HEK293 (cell line): ENCODE measurements around the gene GPAM.

Experiments
- CTCF ChIA-PET: fragments of 350-600 bp; formaldehyde crosslinking; extraction: SDS; loops from one replicate; lab custom pipeline; 2021; ENCODE audit warnings: antibody characterized with exemption; lab: Yijun Ruan, JAX
- POLR2A ChIA-PET: fragments of 300-600 bp; formaldehyde crosslinking; extraction: SDS; loops from one replicate; lab custom pipeline; 2020; ENCODE audit warnings: antibody characterized with exemption, inconsistent platforms; lab: Yijun Ruan, JAX
- H3K27ac ChIP-seq: fragments of 200-500 bp; sonication (Bioruptor generic); 2 replicates; pipeline ENCODE4 v1.5.1; 2014; ENCODE audit warnings: low read depth, low read length, control low read depth, inconsistent platforms; ENCODE audit errors: extremely low read depth
- H3K36me3 ChIP-seq, 2 experiments: fragments of 200-500 bp in 1 of 2; sonication (Bioruptor generic) in 1 of 2; 1 replicate in 1 of 2; 2 replicates in 1 of 2; pipeline ENCODE4 v1.5.1; 2014 to 2017; ENCODE audit warnings: inconsistent platforms in 2 of 2, low read length in 2 of 2; ENCODE audit not compliant: control insufficient read depth in 2 of 2, insufficient read depth in 1 of 2
- H3K4me1 ChIP-seq: fragments of 200-500 bp; sonication (Bioruptor generic); 2 replicates; pipeline ENCODE4 v1.5.1; 2014; ENCODE audit warnings: mild to moderate bottlenecking, low read length, inconsistent platforms; ENCODE audit not compliant: control insufficient read depth, insufficient read depth
- H3K4me3 ChIP-seq: 2 replicates; pipeline ENCODE4 v1.5.1; 2011; ENCODE audit warnings: low read depth, mild to moderate bottlenecking, control low read depth, low read length, moderate library complexity
- H3K9me3 ChIP-seq: fragments of 200-500 bp; sonication (Bioruptor generic); 2 replicates; pipeline ENCODE4 v1.5.1; 2014; ENCODE audit warnings: low read depth, low read length, inconsistent platforms; ENCODE audit not compliant: control insufficient read depth, insufficient read depth
- BCL11B ChIP-seq: fragments of 450-650 bp; formaldehyde crosslinking; IDR thresholded peaks from 2 replicates; pipeline ENCODE4 v1.5.1; 2016; ENCODE audit warnings: low read depth, missing biosample characterization, missing genetic modification characterization
- GLIS1 ChIP-seq: fragments of 450-650 bp; formaldehyde crosslinking; IDR thresholded peaks from 2 replicates; pipeline ENCODE4 v1.5.1; 2016; ENCODE audit warnings: missing biosample characterization, missing genetic modification characterization
- MYNN ChIP-seq: fragments of 450-650 bp; formaldehyde crosslinking; IDR thresholded peaks from 2 replicates; pipeline ENCODE4 v1.5.1; 2016; ENCODE audit warnings: missing biosample characterization, missing genetic modification characterization, borderline replicate concordance
- OVOL3 ChIP-seq: fragments of 450-650 bp; formaldehyde crosslinking; IDR thresholded peaks from 2 replicates; pipeline ENCODE4 v1.5.1; 2016; ENCODE audit warnings: missing biosample characterization, missing genetic modification characterization
- ZFP3 ChIP-seq: fragments of 450-650 bp; formaldehyde crosslinking; IDR thresholded peaks from 2 replicates; pipeline ENCODE4 v1.5.1; 2016; ENCODE audit warnings: low read depth, missing biosample characterization, missing genetic modification characterization
- ZFP69B ChIP-seq: fragments of 450-650 bp; formaldehyde crosslinking; IDR thresholded peaks from 2 replicates; pipeline ENCODE4 v1.5.1; 2016; ENCODE audit warnings: missing biosample characterization, missing genetic modification characterization
- ZNF138 ChIP-seq: fragments of 450-650 bp; formaldehyde crosslinking; IDR thresholded peaks from 2 replicates; pipeline ENCODE4 v1.5.1; 2016; ENCODE audit warnings: missing biosample characterization, missing genetic modification characterization, borderline replicate concordance
- ZNF600 ChIP-seq: fragments of 450-650 bp; formaldehyde crosslinking; IDR thresholded peaks from 2 replicates; pipeline ENCODE4 v1.5.1; 2016; ENCODE audit warnings: missing biosample characterization, missing genetic modification characterization
- ZNF654 ChIP-seq: fragments of 450-650 bp; formaldehyde crosslinking; IDR thresholded peaks from 2 replicates; pipeline ENCODE4 v1.5.1; 2016; ENCODE audit warnings: low read depth, missing biosample characterization, missing genetic modification characterization
- ZNF677 ChIP-seq: fragments of 450-650 bp; IDR thresholded peaks from 2 replicates; pipeline ENCODE4 v1.5.0; 2018; ENCODE audit warnings: missing biosample characterization, mild to moderate bottlenecking, missing genetic modification characterization, moderate library complexity
- ZNF76 ChIP-seq: fragments of 450-650 bp; formaldehyde crosslinking; IDR thresholded peaks from 2 replicates; pipeline ENCODE4; 2016; ENCODE audit warnings: low read depth, missing biosample characterization, missing genetic modification characterization, borderline replicate concordance
- ZNF777 ChIP-seq: fragments of 450-650 bp; formaldehyde crosslinking; IDR thresholded peaks from 2 replicates; pipeline ENCODE4 v1.5.1; 2017; ENCODE audit warnings: missing biosample characterization, missing genetic modification characterization, borderline replicate concordance
- TF ChIP-seq, protein P1 (sequence below): fragments of 450-650 bp; IDR thresholded peaks from 2 replicates; pipeline ENCODE4 v1.5.1; 2018; ENCODE audit warnings: missing biosample characterization, mild to moderate bottlenecking, missing genetic modification characterization
- TF ChIP-seq, protein P2 (sequence below): fragments of 450-650 bp; formaldehyde crosslinking; IDR thresholded peaks from 2 replicates; pipeline ENCODE4 v1.5.1; 2016; ENCODE audit warnings: missing biosample characterization, missing genetic modification characterization
- TF ChIP-seq, protein P3 (sequence below): IDR thresholded peaks from 2 replicates; pipeline ENCODE4 v1.6.1; 2011; ENCODE audit warnings: mild to moderate bottlenecking, low read depth, low read length, borderline replicate concordance
- TF ChIP-seq, protein P4 (sequence below): fragments of 450-650 bp; formaldehyde crosslinking; IDR thresholded peaks from 2 replicates; pipeline ENCODE4 v1.5.1; 2016; ENCODE audit warnings: missing biosample characterization, missing genetic modification characterization
- TF ChIP-seq, protein P5 (sequence below): fragments of 450-650 bp; formaldehyde crosslinking; IDR thresholded peaks from 2 replicates; pipeline ENCODE4 v1.5.1; 2016; ENCODE audit warnings: missing biosample characterization, missing genetic modification characterization, borderline replicate concordance
- TF ChIP-seq, protein P6 (sequence below): fragments of 450-650 bp; formaldehyde crosslinking; IDR thresholded peaks from 2 replicates; pipeline ENCODE4 v1.5.1; 2017; ENCODE audit warnings: missing biosample characterization, missing genetic modification characterization

GPAM gene

DNA sequence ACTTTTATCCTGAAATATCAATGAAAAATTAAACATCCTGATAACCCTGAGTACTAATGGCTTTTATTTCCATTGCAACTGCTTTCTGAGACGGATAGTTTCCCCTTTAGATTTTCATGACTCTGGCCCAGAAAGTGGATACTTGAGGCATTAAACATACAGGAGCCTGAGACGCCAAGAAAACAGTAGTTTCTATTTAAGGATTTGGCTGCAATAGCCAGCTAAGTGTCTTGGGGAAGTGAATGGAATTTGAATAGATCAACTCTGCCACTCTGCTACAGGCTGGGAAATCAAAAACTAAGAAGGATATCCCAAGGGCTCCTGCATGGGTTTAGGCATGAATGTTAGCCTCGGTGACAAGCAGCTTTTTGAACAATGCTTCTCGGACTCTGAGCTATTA lies 24.7 kb upstream of the GPAM start:
- no peaks in the 10 kb centered on the region for H3K4me1 ChIP-seq
- no peak overlapping the region for H3K4me3 ChIP-seq
- TF ChIP-seq OVOL3 (no peak), ZFP3 (tag by site-specific recombination) (no peak), ZFP69B (tag by site-specific recombination) (no peak), MYNN (no peak), GLIS1 (no peak), ZNF138 (tag by site-specific recombination) (no peak), ZNF677 (tag by site-specific recombination) (no peak)
- TF ChIP-seq, protein P1, sequence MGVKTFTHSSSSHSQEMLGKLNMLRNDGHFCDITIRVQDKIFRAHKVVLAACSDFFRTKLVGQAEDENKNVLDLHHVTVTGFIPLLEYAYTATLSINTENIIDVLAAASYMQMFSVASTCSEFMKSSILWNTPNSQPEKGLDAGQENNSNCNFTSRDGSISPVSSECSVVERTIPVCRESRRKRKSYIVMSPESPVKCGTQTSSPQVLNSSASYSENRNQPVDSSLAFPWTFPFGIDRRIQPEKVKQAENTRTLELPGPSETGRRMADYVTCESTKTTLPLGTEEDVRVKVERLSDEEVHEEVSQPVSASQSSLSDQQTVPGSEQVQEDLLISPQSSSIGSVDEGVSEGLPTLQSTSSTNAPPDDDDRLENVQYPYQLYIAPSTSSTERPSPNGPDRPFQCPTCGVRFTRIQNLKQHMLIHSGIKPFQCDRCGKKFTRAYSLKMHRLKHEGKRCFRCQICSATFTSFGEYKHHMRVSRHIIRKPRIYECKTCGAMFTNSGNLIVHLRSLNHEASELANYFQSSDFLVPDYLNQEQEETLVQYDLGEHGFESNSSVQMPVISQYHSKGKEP = no peak
- TF ChIP-seq, protein P2, sequence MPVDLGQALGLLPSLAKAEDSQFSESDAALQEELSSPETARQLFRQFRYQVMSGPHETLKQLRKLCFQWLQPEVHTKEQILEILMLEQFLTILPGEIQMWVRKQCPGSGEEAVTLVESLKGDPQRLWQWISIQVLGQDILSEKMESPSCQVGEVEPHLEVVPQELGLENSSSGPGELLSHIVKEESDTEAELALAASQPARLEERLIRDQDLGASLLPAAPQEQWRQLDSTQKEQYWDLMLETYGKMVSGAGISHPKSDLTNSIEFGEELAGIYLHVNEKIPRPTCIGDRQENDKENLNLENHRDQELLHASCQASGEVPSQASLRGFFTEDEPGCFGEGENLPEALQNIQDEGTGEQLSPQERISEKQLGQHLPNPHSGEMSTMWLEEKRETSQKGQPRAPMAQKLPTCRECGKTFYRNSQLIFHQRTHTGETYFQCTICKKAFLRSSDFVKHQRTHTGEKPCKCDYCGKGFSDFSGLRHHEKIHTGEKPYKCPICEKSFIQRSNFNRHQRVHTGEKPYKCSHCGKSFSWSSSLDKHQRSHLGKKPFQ = no peak
- TF ChIP-seq, protein P3, sequence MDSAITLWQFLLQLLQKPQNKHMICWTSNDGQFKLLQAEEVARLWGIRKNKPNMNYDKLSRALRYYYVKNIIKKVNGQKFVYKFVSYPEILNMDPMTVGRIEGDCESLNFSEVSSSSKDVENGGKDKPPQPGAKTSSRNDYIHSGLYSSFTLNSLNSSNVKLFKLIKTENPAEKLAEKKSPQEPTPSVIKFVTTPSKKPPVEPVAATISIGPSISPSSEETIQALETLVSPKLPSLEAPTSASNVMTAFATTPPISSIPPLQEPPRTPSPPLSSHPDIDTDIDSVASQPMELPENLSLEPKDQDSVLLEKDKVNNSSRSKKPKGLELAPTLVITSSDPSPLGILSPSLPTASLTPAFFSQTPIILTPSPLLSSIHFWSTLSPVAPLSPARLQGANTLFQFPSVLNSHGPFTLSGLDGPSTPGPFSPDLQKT = no peak
- TF ChIP-seq, protein P4, sequence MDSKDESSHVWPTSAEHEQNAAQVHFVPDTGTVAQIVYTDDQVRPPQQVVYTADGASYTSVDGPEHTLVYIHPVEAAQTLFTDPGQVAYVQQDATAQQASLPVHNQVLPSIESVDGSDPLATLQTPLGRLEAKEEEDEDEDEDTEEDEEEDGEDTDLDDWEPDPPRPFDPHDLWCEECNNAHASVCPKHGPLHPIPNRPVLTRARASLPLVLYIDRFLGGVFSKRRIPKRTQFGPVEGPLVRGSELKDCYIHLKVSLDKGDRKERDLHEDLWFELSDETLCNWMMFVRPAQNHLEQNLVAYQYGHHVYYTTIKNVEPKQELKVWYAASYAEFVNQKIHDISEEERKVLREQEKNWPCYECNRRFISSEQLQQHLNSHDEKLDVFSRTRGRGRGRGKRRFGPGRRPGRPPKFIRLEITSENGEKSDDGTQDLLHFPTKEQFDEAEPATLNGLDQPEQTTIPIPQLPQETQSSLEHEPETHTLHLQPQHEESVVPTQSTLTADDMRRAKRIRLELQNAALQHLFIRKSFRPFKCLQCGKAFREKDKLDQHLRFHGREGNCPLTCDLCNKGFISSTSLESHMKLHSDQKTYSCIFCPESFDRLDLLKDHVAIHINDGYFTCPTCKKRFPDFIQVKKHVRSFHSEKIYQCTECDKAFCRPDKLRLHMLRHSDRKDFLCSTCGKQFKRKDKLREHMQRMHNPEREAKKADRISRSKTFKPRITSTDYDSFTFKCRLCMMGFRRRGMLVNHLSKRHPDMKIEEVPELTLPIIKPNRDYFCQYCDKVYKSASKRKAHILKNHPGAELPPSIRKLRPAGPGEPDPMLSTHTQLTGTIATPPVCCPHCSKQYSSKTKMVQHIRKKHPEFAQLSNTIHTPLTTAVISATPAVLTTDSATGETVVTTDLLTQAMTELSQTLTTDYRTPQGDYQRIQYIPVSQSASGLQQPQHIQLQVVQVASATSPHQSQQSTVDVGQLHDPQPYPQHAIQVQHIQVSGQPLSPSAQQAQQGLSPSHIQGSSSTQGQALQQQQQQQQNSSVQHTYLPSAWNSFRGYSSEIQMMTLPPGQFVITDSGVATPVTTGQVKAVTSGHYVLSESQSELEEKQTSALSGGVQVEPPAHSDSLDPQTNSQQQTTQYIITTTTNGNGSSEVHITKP (tag by site-specific recombination) = no peak
- TF ChIP-seq, all 188 proteins: peak for 0
- POLR2A ChIA-PET = no interaction called here
- CTCF ChIA-PET = no interaction called here
- Histone ChIP-seq H3K9me3 (no peaks in the 10 kb centered on the region), H3K27ac (no peak overlapping the region), H3K36me3 (no peaks in the 10 kb centered on the region)

DNA sequence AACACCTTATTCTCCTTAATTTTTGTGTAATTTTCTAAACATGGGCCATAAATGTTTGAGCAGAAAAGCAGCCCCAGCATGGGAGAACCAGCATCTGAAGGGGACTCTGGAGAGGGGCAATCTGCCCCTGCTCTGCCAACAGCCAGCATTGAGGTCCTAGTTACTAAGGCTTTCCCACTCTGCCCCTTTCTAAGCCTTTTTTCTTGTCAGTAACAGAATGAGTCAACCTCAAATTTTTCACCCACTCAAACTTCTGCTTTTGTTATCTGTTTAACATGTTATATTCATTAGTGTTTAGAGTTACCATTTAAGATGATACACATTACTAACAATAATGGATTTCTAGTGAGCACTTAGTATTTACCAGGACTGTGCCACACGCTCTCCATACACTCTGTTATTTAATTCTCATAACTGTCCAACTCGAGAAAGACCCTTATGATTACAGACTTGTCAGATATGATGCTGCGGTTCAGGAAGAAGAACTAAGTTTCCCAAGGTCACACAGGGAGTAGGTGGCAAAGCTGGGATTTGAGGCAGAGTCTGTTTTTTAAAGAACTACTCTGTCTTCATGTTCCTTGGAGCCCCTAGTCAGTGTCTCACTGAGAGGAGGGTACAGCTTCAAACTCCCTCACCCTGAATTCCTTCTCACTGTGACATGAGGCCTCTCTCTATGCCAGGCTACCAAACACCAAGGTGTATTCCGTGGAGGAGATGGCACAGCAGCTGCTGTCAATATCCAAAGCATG lies 19.9 kb upstream of the GPAM start:
- Histone ChIP-seq H3K27ac (no peak overlapping the region), H3K36me3 (no peaks in the 10 kb centered on the region), H3K9me3 (no peaks in the 10 kb centered on the region), H3K4me3 (no peak overlapping the region), H3K4me1 (no peaks in the 10 kb centered on the region)
- ChIA-PET CTCF (no interaction called here), POLR2A (no interaction called here)
- TF ChIP-seq, protein P5, sequence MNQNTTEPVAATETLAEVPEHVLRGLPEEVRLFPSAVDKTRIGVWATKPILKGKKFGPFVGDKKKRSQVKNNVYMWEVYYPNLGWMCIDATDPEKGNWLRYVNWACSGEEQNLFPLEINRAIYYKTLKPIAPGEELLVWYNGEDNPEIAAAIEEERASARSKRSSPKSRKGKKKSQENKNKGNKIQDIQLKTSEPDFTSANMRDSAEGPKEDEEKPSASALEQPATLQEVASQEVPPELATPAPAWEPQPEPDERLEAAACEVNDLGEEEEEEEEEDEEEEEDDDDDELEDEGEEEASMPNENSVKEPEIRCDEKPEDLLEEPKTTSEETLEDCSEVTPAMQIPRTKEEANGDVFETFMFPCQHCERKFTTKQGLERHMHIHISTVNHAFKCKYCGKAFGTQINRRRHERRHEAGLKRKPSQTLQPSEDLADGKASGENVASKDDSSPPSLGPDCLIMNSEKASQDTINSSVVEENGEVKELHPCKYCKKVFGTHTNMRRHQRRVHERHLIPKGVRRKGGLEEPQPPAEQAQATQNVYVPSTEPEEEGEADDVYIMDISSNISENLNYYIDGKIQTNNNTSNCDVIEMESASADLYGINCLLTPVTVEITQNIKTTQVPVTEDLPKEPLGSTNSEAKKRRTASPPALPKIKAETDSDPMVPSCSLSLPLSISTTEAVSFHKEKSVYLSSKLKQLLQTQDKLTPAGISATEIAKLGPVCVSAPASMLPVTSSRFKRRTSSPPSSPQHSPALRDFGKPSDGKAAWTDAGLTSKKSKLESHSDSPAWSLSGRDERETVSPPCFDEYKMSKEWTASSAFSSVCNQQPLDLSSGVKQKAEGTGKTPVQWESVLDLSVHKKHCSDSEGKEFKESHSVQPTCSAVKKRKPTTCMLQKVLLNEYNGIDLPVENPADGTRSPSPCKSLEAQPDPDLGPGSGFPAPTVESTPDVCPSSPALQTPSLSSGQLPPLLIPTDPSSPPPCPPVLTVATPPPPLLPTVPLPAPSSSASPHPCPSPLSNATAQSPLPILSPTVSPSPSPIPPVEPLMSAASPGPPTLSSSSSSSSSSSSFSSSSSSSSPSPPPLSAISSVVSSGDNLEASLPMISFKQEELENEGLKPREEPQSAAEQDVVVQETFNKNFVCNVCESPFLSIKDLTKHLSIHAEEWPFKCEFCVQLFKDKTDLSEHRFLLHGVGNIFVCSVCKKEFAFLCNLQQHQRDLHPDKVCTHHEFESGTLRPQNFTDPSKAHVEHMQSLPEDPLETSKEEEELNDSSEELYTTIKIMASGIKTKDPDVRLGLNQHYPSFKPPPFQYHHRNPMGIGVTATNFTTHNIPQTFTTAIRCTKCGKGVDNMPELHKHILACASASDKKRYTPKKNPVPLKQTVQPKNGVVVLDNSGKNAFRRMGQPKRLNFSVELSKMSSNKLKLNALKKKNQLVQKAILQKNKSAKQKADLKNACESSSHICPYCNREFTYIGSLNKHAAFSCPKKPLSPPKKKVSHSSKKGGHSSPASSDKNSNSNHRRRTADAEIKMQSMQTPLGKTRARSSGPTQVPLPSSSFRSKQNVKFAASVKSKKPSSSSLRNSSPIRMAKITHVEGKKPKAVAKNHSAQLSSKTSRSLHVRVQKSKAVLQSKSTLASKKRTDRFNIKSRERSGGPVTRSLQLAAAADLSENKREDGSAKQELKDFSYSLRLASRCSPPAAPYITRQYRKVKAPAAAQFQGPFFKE = no peak
- no peak for TF ChIP-seq ZNF600 (tag by site-specific recombination)
- no peak for TF ChIP-seq BCL11B (tag by site-specific recombination)
- TF ChIP-seq, protein P6, sequence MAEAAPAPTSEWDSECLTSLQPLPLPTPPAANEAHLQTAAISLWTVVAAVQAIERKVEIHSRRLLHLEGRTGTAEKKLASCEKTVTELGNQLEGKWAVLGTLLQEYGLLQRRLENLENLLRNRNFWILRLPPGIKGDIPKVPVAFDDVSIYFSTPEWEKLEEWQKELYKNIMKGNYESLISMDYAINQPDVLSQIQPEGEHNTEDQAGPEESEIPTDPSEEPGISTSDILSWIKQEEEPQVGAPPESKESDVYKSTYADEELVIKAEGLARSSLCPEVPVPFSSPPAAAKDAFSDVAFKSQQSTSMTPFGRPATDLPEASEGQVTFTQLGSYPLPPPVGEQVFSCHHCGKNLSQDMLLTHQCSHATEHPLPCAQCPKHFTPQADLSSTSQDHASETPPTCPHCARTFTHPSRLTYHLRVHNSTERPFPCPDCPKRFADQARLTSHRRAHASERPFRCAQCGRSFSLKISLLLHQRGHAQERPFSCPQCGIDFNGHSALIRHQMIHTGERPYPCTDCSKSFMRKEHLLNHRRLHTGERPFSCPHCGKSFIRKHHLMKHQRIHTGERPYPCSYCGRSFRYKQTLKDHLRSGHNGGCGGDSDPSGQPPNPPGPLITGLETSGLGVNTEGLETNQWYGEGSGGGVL (tag by site-specific recombination) = no peak
- no peak for TF ChIP-seq ZNF76 (tag by site-specific recombination)
- no peak for TF ChIP-seq ZNF654 (tag by site-specific recombination)
- no peak for TF ChIP-seq ZNF777 (tag by site-specific recombination)
